Heart left ventricle (tissue), 16 donors: ENCODE measurements around the gene DDX51. TPM values are rescaled to one million over a fixed set of nuclear protein-coding genes. Genes with fewer than 3 reads are reported as not detected.

Source experiments
- ATAC-seq, 4 donors: fragments of 200-7000 bp; cut with Tn5 transposase; one replicate each; pipeline ENCODE4 v1.9.1; 2020 to 2022; ENCODE audit warnings: moderate library complexity in 4 of 4, mild to moderate bottlenecking in 3 of 4, moderate number of reproducible peaks in 1 of 4
- DNase-seq, 5 donors: peaks; one replicate each; pipeline ENCODE4 v3.0.0-alpha.2; 2020
- H3K27ac ChIP-seq, 12 donors: fragments of 200-600 bp; sonication (generic) in 4 of 12; one replicate each; pipeline versions ENCODE4 v1.5.0 to v1.8.0; 2016 to 2022; ENCODE audit warnings: mild to moderate bottlenecking in 2 of 12
- H3K27me3 ChIP-seq, 9 donors: fragments of 200-600 bp; sonication (generic) in 2 of 9; one replicate each; pipeline versions ENCODE4 v1.5.1 to v1.8.0; 2016 to 2022; ENCODE audit warnings: mild to moderate bottlenecking in 3 of 9
- H3K36me3 ChIP-seq, 9 donors: fragments of 200-600 bp; sonication (generic) in 2 of 9; one replicate each; pipeline versions ENCODE4 v1.5.0 to v1.8.0; 2018 to 2022; ENCODE audit warnings: mild to moderate bottlenecking in 2 of 9
- H3K4me1 ChIP-seq, 12 donors: fragments of 200-600 bp; sonication (generic) in 4 of 12; one replicate each; pipeline versions ENCODE4 v1.5.0 to v1.8.0; 2016 to 2022; ENCODE audit warnings: mild to moderate bottlenecking in 3 of 12
- H3K4me3 ChIP-seq, 12 donors: fragments of 200-600 bp; sonication (generic) in 4 of 12; one replicate each; pipeline versions ENCODE4 v1.5.0 to v1.8.0; 2017 to 2022; ENCODE audit warnings: mild to moderate bottlenecking in 9 of 12, moderate library complexity in 4 of 12
- H3K9me3 ChIP-seq, 12 donors: fragments of 200-600 bp; sonication (generic) in 4 of 12; one replicate each; pipeline versions ENCODE4 v1.5.0 to v1.8.0; 2016 to 2022; ENCODE audit warnings: mild to moderate bottlenecking in 1 of 12
- CTCF ChIP-seq, 12 donors: fragments of 200-600 bp; sonication (generic) in 4 of 12; IDR thresholded peaks; one replicate each; pipeline versions ENCODE4 v1.5.0 to v1.8.0; 2018 to 2022; ENCODE audit warnings: antibody characterized with exemption in 12 of 12, mild to moderate bottlenecking in 5 of 12
- POLR2A ChIP-seq, 2 donors: fragments of 450-650 bp; IDR thresholded peaks; one replicate each; pipeline ENCODE4 v1.6.1; 2017; ENCODE audit warnings: antibody characterized with exemption in 2 of 2, mild to moderate bottlenecking in 2 of 2, moderate library complexity in 2 of 2
- WGBS, 4 donors: extraction: QIAGEN DNeasy Blood & Tissue Kit in 2 of 4; methylation state at CpG; one replicate each; pipeline versions ENCODE4 v1.1.5 to v1.1.7; 2013 to 2018; 5-methylcytosine and 5-hydroxymethylcytosine counted together
- intact Hi-C, 10 donors: fragments of 100-400 bp; cut with DNase I; formaldehyde crosslinking; loops; one replicate each; pipeline versions ENCODE4 v1.11.1 to v1.14.2; 2022
- polyA plus RNA-seq, 2 donors: library from polyadenylated mRNA; stranded (reverse); fragments of 200-250 nt; gene quantifications; one replicate each; pipeline ENCODE4 v1.2.3, GENCODE V29; 2013
- total RNA-seq, 9 donors: library from RNA; depleted of rRNA in 2 of 9; stranded (reverse); fragments of >200 nt in 2 of 9; fragmentation: NEBNext Ultra II Directional in 3 of 9; extraction: Animal tissue kit (Norgen Biotek cat#: 25700) in 3 of 9; gene quantifications; one replicate each; pipeline versions ENCODE4 v1.1.0 to v1.2.4, GENCODE V29; 2016 to 2023
- donor health status: ischemic (EF 13 %, LVEDD 7.1; RV severe dilation, severe dysfunction).
- donor health status: healthy with polysubstance abuse.
- donor health status: DM: no; HTN: yes; CAD: no.
- donor health status: DM: no; HTN: no; CAD: no.
- donor health status: ischemic (EF 25% LVEDD 6.9; RV normal size, moderate dysfunction).
- donor health status: ischemic (EF 25% LVEDD 5.7; RV mildly dilated, moderate dysfunction).
- donor health status: healthy.
- donor health status: DM: yes; HTN: yes; CAD: no.
- donor health status: ischemic (EF 35%, LVEDD 5.7; RV mildly dilated, moderate dysfunction).
- donor health status: nonischemic (EF 11% LVEDD 7.7; RV severe dilation, severe dysfunction).
- donor health status: DM: yes; HTN: yes; CAD: no.
- donor health status: PGD.
- donor health status: ischemic (EF 29% LVEDD 5.4; RV normal size, mild dysfunction).
- donor health status: nonischemic (EF 23%, LVEDD 6.1; RV moderate dilation, normal function).

The DDX51 gene
- total and polyA plus RNA-seq, 11 donors = 4.1 to 14.7 (median 8.6) TPM

DNA sequence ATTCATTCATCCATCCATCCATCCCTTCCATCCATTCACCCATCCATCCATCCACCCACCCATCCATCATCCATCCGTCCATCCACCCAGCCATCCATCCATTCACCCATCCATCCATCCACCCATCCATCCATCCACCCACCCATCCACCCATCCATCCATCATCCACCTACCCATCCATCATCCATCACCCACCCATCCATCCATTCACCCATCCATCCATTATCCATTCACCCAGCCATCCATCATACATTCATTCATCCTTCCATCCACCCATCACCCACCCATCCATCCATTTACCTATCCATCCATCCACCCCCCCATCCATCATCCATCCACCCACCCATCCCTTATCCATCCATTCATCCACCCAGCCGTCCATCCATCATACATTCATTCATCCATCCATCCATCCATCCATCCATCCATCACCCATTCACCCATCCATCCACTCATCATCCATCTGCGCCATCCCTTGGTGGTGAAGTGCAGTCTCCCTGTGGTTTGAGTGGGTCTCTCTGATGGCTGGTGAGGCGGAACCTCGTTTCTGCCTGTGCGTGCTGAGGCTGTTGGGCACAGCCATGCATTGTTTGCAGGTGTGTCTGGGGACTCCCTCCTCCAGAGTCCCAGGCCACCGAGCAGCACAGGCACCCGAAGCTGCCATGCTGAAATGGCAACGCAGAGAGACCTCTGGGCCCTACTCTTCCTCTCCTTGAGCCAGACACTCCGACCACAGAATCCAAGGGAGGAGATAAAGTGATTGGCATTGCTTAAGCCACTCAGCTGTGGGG lies 22.9 kb upstream of the DDX51 start:
- 90 to 94% (median 91%) methylated on average over 10 of the region's 10 CpGs for WGBS, 4 donors
- TF ChIP-seq POLR2A (IDR thresholded peaks at IDR 0.05) (no peak), CTCF (IDR thresholded peaks at IDR 0.05) (no peak)

GRCh38 chr12:132166093-132166492 lies 22.0 kb upstream of the DDX51 start:
- H3K27me3 ChIP-seq = peaks cover 0 to 19% (median 7%) of the 10 kb centered on the region in 9 donors
- TF ChIP-seq POLR2A (IDR thresholded peaks at IDR 0.05) (no peak), CTCF (IDR thresholded peaks at IDR 0.05) (no peak)
- no peak for DNase-seq
- H3K27ac ChIP-seq = no peak overlapping the region
- H3K36me3 ChIP-seq = no peaks in the 10 kb centered on the region
- H3K4me3 ChIP-seq = no peak overlapping the region
- H3K9me3 ChIP-seq = no peaks in the 10 kb centered on the region
- WGBS, 4 donors = 87 to 93% (median 91%) methylated on average over 2 of the region's 2 CpGs
- ATAC-seq = no peak
- peaks cover 0 to 13% (median 0%) of the 10 kb centered on the region in 12 donors for H3K4me1 ChIP-seq
- intact Hi-C loops = no loop called here

More for the DNA sequence above, 22.9 kb upstream of the DDX51 start:
- peak in 1 of 5 donors; percentile 11 for DNase-seq
- intact Hi-C loops = no loop called here
- H3K36me3 ChIP-seq = no peaks in the 10 kb centered on the region
- H3K9me3 ChIP-seq = no peaks in the 10 kb centered on the region
- H3K27me3 ChIP-seq = peaks cover 0 to 28% (median 9%) of the 10 kb centered on the region in 9 donors
- no peak overlapping the region for H3K4me3 ChIP-seq
- peaks cover 0 to 13% (median 0%) of the 10 kb centered on the region in 12 donors for H3K4me1 ChIP-seq
- H3K27ac ChIP-seq = no peak overlapping the region
- no peak for ATAC-seq

- Histone ChIP-seq H3K36me3 (no peaks in the 10 kb centered on the region), H3K27me3 (peaks cover 0 to 14% (median 7%) of the 10 kb centered on the region in 9 donors), H3K4me3 (no peak overlapping the region), H3K9me3 (no peaks in the 10 kb centered on the region), H3K27ac (no peak overlapping the region), H3K4me1 (peaks cover 0 to 13% (median 0%) of the 10 kb centered on the region in 12 donors)
- DNase-seq (peak in 1 of 5 donors; percentile 6), ATAC-seq (no peak)
- TF ChIP-seq CTCF (IDR thresholded peaks at IDR 0.05) = no peak
- TF ChIP-seq POLR2A (IDR thresholded peaks at IDR 0.05) = no peak
- intact Hi-C loops = no loop called here
- 89 to 96% (median 94%) methylated on average over 6 of the region's 6 CpGs for WGBS, 4 donors
Measured at GRCh38 chr12:132165584-132165983, 21.5 kb upstream of the DDX51 start.

DNA sequence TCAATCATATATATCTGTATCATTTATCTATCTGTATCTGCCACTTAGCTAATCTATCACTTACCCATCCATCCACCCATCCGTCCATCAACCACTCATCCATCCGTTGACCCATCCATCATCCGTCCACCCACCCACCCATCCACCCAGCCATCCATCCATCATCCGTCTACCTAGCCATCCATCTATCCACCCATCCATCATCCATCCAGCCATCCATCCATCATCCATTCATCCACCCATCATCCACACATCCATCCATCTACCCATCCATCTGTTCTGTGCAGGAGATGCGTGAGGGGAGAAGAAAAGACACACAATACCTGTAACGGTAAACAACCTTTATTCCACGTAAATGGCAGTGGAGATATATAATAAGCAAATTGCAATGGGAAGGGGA lies 20.3 kb upstream of the DDX51 start:
- peaks cover 0 to 13% (median 0%) of the 10 kb centered on the region in 12 donors for H3K4me1 ChIP-seq
- H3K36me3 ChIP-seq = no peaks in the 10 kb centered on the region
- no peak overlapping the region for H3K27ac ChIP-seq
- 81 to 89% (median 82%) methylated on average over 7 of the region's 7 CpGs for WGBS, 4 donors
- no peak overlapping the region for H3K4me3 ChIP-seq
- no peak for DNase-seq
- intact Hi-C loops = loop anchor here in 1 of 10 donors (5.0 kb wide), 1 partner anchor 353 kb away; no protein-coding TSS in a partner anchor
- H3K9me3 ChIP-seq = no peaks in the 10 kb centered on the region
- no peak for TF ChIP-seq CTCF (IDR thresholded peaks at IDR 0.05)
- TF ChIP-seq POLR2A (IDR thresholded peaks at IDR 0.05) = no peak
- ATAC-seq = no peak
- peaks cover 0 to 10% (median 7%) of the 10 kb centered on the region in 9 donors for H3K27me3 ChIP-seq
